Suprapubic skin (tissue), 4 donors: ENCODE results near the gene C6orf15. TPM values are rescaled to one million over a fixed set of nuclear protein-coding genes. Genes with fewer than 3 reads are reported as not detected.
A peak's percentile ranks its signal among the peaks of the same experiment; 100 is the strongest.

Experiments used
- DNase-seq, 2 donors: peaks; one replicate each; pipeline ENCODE4 v3.0.0-alpha.2; 2019; ENCODE audit warnings: low spot score in 2 of 2
- H3K27ac ChIP-seq: fragments of 200-600 bp; sonication (generic); one replicate; pipeline ENCODE4 v1.5.1; 2019
- H3K27me3 ChIP-seq: fragments of 200-600 bp; sonication (generic); one replicate; pipeline ENCODE4 v1.5.1; 2019
- H3K36me3 ChIP-seq: fragments of 200-600 bp; sonication (generic); one replicate; pipeline ENCODE4 v1.5.1; 2019
- H3K4me1 ChIP-seq: fragments of 200-600 bp; sonication (generic); one replicate; pipeline ENCODE4 v1.5.1; 2019
- H3K4me3 ChIP-seq: fragments of 200-600 bp; sonication (generic); one replicate; pipeline ENCODE4 v1.5.1; 2019; ENCODE audit warnings: mild to moderate bottlenecking
- H3K9me3 ChIP-seq: fragments of 200-600 bp; sonication (generic); one replicate; pipeline ENCODE4 v1.5.1; 2019
- EP300 ChIP-seq: sonication (generic); formaldehyde crosslinking; IDR thresholded peaks from one replicate; pipeline ENCODE4 v1.6.1; 2017; ENCODE audit warnings: antibody characterized with exemption
- POLR2A ChIP-seq, 2 donors: fragments of 450-650 bp; IDR thresholded peaks; one replicate each; pipeline ENCODE4 v1.6.1; 2017; ENCODE audit warnings: antibody characterized with exemption in 2 of 2, mild to moderate bottlenecking in 2 of 2, moderate library complexity in 2 of 2
- POLR2AphosphoS5 ChIP-seq, 3 donors: sonication (generic); formaldehyde crosslinking; IDR thresholded peaks; one replicate each; pipeline ENCODE4 v1.6.1; 2017; ENCODE audit warnings: antibody characterized with exemption in 3 of 3
- WGBS: methylation state at CpG from one replicate; pipeline ENCODE4 v1.1.5; 2018; 5-methylcytosine and 5-hydroxymethylcytosine counted together
- total RNA-seq, 4 donors: library from RNA; depleted of rRNA; stranded (reverse); fragments of >200 nt; gene quantifications; one replicate each; pipeline ENCODE4 v1.1.0, GENCODE V29; 2016
- TF ChIP-seq, protein P1 (sequence below), 2 donors: fragments of 200-600 bp in 1 of 2; fragments of 450-650 bp in 1 of 2; sonication (generic) in 1 of 2; IDR thresholded peaks; one replicate each; pipeline ENCODE4 v1.5.1; 2016 to 2019; ENCODE audit warnings: antibody characterized with exemption in 2 of 2, mild to moderate bottlenecking in 1 of 2, moderate library complexity in 1 of 2

C6orf15 gene
- total RNA-seq, 4 donors from 2014 or later, result 5.5 to 20.7 (median 8.8) TPM

DNA sequence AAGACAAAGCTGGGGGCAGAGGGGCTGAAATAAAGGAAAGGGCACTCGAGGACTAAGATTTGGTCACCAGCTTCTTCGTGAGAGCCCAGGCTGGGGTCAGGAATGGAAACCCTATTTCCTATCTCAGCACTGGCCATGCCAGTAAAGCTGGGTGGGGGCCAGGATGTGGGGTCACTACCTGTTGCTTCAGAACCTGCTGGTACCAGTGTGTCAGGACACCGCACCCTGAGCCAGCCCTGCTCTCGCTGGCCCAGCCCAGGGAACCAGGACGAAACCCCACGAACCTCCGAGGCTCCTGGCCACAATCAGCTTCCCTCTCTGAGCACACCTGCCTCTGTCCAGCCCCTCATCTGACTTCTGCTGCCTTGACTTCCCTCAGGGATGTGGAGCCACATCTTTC is 5.8 kb upstream of the C6orf15 start:
- TF ChIP-seq POLR2A (IDR thresholded peaks at IDR 0.05) (no peak), POLR2AphosphoS5 (IDR thresholded peaks at IDR 0.05) (no peak), EP300 (no peak)
- TF ChIP-seq, protein P1, sequence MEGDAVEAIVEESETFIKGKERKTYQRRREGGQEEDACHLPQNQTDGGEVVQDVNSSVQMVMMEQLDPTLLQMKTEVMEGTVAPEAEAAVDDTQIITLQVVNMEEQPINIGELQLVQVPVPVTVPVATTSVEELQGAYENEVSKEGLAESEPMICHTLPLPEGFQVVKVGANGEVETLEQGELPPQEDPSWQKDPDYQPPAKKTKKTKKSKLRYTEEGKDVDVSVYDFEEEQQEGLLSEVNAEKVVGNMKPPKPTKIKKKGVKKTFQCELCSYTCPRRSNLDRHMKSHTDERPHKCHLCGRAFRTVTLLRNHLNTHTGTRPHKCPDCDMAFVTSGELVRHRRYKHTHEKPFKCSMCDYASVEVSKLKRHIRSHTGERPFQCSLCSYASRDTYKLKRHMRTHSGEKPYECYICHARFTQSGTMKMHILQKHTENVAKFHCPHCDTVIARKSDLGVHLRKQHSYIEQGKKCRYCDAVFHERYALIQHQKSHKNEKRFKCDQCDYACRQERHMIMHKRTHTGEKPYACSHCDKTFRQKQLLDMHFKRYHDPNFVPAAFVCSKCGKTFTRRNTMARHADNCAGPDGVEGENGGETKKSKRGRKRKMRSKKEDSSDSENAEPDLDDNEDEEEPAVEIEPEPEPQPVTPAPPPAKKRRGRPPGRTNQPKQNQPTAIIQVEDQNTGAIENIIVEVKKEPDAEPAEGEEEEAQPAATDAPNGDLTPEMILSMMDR (IDR thresholded peaks at IDR 0.05), result no peak
- peaks cover 73% of the 10 kb centered on the region for H3K4me1 ChIP-seq
- no peaks in the 10 kb centered on the region for H3K27me3 ChIP-seq
- H3K4me3 ChIP-seq, result no peak overlapping the region
- DNase-seq, result no peak
- H3K9me3 ChIP-seq, result no peaks in the 10 kb centered on the region
- H3K36me3 ChIP-seq, result no peaks in the 10 kb centered on the region
- no peak overlapping the region for H3K27ac ChIP-seq
- WGBS, result 88% methylated on average over 7 of the region's 7 CpGs

- TF ChIP-seq, protein P1 (IDR thresholded peaks at IDR 0.05), result no peak
- no peak for TF ChIP-seq EP300
- no peak for TF ChIP-seq POLR2A (IDR thresholded peaks at IDR 0.05)
- TF ChIP-seq POLR2AphosphoS5 (IDR thresholded peaks at IDR 0.05), result no peak
- H3K27ac ChIP-seq, result peak overlapping the region; percentile 42
- no peak for DNase-seq
- no peaks in the 10 kb centered on the region for H3K27me3 ChIP-seq
- H3K4me1 ChIP-seq, result peaks cover 61% of the 10 kb centered on the region
- no peaks in the 10 kb centered on the region for H3K36me3 ChIP-seq
- WGBS, result 64% methylated on average over 17 of the region's 19 CpGs
- no peaks in the 10 kb centered on the region for H3K9me3 ChIP-seq
- H3K4me3 ChIP-seq, result peak overlapping the region; percentile 28
Measured at GRCh38 chr6:31116661-31117385, 4.4 kb upstream of the C6orf15 start.

DNA sequence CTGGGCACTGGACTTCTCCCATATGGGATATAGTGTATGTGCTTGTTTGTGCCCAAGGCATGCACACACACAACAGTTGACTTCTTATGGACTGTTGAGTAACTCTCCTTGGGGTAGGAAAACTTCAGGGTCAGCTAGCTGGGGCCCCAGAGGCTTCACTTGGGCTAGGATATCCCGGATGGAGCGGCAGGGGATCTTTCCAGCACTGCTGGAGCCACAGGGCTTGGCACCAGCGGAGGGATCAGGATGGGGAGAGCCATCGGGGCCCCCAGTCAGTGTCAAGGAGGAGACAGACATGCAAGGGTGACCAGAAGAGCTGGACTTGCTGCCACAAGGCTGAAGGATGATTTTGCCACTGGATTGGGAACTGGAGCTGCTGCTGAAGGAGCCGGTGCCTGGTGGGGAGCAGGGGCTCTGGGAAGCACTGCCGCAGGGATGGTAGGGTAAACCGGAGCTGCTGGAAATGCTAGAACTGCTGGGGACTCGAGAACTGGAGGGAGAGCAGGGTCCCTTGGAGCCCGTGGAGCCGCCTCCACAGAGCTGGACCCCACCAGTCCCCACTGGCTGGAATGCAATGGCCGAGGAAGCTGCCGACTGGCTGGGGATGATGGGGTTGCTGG is 3.7 kb upstream of the C6orf15 start:
- Histone ChIP-seq H3K4me3 (peak overlapping the region; percentile 28), H3K36me3 (no peaks in the 10 kb centered on the region), H3K27ac (peak overlapping the region; percentile 87), H3K9me3 (no peaks in the 10 kb centered on the region), H3K4me1 (peaks cover 61% of the 10 kb centered on the region), H3K27me3 (no peaks in the 10 kb centered on the region)
- 96% methylated on average over 10 of the region's 12 CpGs for WGBS
- DNase-seq, result no peak
- TF ChIP-seq POLR2A (IDR thresholded peaks at IDR 0.05) (no peak), EP300 (no peak), POLR2AphosphoS5 (IDR thresholded peaks at IDR 0.05) (no peak)
- TF ChIP-seq, protein P1 (IDR thresholded peaks at IDR 0.05), result no peak

GRCh38 chr6:31114970-31115849 is 2.8 kb upstream of the C6orf15 start:
- no peaks in the 10 kb centered on the region for H3K36me3 ChIP-seq
- H3K4me3 ChIP-seq, result peak overlapping the region; percentile 35
- H3K9me3 ChIP-seq, result no peaks in the 10 kb centered on the region
- H3K27me3 ChIP-seq, result no peaks in the 10 kb centered on the region
- TF ChIP-seq POLR2A (IDR thresholded peaks at IDR 0.05), result no peak
- no peak for TF ChIP-seq EP300
- TF ChIP-seq, protein P1 (IDR thresholded peaks at IDR 0.05), result no peak
- TF ChIP-seq POLR2AphosphoS5 (IDR thresholded peaks at IDR 0.05), result no peak
- WGBS, result 42% methylated on average over 9 of the region's 9 CpGs
- no peak for DNase-seq
- H3K27ac ChIP-seq, result peak overlapping the region; percentile 87
- peaks cover 53% of the 10 kb centered on the region for H3K4me1 ChIP-seq

DNA sequence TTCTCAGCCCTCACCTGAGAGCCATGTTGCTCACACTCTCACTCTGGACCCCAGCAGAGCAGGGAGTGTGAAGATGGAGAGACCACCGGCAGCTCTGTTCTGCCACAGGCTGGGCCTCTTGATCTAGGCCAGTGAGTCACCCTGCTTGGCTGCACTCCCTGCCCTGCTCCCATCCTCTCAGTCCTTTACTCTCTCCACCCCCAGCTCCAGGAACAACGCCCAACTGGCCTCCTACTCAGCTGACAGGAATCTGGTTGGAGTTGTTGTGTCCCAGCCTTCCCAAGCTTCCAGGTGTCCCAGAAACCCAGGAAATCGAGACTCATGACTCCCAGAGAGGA is 2.1 kb upstream of the C6orf15 start, which contains the start of gene PSORS1C1:
Gene PSORS1C1, plus strand, starts transcription at position 260 of the 338 bp plus-strand sequence. CDS start 14,833 bp downstream, outside the sequence.
- Histone ChIP-seq H3K27me3 (no peaks in the 10 kb centered on the region), H3K36me3 (no peaks in the 10 kb centered on the region), H3K4me1 (peaks cover 51% of the 10 kb centered on the region), H3K9me3 (no peaks in the 10 kb centered on the region), H3K27ac (peak within 1 kb of the TSS; percentile 87), H3K4me3 (peak within 1 kb of the TSS; percentile 35)
- peak; percentile 93 for DNase-seq
- WGBS, result 9% methylated on average over 3 of the region's 3 CpGs
- TF ChIP-seq, protein P1 (IDR thresholded peaks at IDR 0.05), result no peak
- TF ChIP-seq POLR2AphosphoS5 (IDR thresholded peaks at IDR 0.05) (peak in 1 of 3 donors; percentile 18), POLR2A (IDR thresholded peaks at IDR 0.05) (no peak), EP300 (no peak)
